Measurements from ENCODE around the gene RTKN2.

The RTKN2 gene

DNA sequence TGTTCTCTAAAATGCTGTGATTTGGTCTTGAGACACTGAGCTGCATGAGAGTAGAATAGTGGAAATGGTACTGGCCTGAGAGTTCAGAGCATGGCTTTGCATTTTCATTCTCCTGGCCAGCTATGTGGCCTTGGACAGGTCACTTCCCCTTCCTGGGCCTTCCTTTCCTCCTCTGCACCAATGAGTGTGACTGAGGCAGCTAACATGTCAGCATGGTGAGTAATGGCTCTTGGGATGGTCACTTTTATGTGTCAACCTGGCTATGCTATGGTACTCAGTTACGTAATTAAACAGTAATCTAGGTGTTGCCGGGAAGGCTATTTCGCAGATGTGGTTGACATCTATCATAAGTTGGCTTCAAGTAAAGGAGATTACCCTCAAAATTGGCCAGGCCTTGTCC is 109.3 kb downstream of the RTKN2 start:
- TF ChIP-seq, protein P1, sequence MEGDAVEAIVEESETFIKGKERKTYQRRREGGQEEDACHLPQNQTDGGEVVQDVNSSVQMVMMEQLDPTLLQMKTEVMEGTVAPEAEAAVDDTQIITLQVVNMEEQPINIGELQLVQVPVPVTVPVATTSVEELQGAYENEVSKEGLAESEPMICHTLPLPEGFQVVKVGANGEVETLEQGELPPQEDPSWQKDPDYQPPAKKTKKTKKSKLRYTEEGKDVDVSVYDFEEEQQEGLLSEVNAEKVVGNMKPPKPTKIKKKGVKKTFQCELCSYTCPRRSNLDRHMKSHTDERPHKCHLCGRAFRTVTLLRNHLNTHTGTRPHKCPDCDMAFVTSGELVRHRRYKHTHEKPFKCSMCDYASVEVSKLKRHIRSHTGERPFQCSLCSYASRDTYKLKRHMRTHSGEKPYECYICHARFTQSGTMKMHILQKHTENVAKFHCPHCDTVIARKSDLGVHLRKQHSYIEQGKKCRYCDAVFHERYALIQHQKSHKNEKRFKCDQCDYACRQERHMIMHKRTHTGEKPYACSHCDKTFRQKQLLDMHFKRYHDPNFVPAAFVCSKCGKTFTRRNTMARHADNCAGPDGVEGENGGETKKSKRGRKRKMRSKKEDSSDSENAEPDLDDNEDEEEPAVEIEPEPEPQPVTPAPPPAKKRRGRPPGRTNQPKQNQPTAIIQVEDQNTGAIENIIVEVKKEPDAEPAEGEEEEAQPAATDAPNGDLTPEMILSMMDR (IDR thresholded peaks at IDR 0.05; ENCODE audit: low read depth, low read length, missing control alignments) = no peak
- H3K4me3 ChIP-seq (replicated peaks; ENCODE audit: low read depth, low read length) = no peak overlapping the region
- DNase-seq (ENCODE audit: extremely low read depth, low read depth) = no peak

DNA sequence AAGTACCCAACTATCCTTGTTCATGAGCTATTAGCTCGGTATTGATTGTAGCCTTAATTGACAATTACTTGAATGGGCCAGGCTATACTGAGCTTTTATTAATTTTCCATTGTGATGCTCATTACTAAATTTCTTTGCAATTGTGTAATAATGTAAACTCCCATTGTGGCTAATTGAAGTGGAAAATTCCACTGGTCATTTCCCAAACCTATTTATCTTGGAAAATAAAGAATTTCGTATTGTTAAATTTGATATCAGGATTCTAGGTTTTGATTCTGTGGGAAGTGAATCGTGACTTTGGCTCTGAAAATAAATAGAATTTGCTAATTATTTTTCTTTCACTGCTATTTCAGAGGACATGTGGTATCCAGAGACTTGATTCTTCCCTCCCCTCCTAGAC is 111.0 kb downstream of the RTKN2 start:
- DNase-seq (ENCODE audit: extremely low read depth, low read depth) = no peak
- TF ChIP-seq, protein P1 (IDR thresholded peaks at IDR 0.05; ENCODE audit: low read depth, low read length, missing control alignments) = no peak

DNA sequence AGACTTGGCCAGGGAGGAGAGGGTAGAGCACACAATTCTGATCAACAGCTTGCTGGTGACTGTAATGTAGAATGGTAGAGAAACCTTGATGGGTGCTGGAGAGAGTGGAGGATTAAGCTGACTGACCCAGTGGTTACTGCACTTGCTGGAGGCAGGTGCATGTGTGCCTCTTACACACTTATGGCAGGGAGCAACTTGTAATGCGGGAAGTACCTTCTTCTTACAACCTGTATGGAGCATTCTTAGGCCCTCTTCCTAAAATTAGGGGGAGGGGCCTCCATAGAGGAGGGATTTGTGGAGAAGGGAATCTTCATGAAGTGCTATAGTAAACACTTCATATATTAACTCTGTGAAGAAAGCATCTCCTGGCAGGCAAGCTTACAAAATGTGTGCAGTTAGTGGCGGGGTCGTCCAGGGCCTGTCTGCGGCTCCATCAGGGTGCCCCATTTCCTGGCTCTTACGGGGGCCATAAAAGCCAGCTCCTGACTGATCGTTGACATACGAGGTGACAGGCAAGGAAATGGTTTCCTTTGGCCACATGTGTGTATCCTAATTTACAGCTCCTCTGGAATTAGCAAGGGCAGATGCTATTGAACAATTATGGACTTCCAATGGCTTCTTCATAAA is 113.5 kb downstream of the RTKN2 start:
- H3K4me3 ChIP-seq (replicated peaks; ENCODE audit: low read depth, low read length) = no peak overlapping the region
- TF ChIP-seq, protein P1 (IDR thresholded peaks at IDR 0.05; ENCODE audit: low read depth, low read length, missing control alignments) = no peak
- no peak for DNase-seq (ENCODE audit: extremely low read depth, low read depth)

More for the DNA sequence above, 111.0 kb downstream of the RTKN2 start:
- no peak overlapping the region for H3K4me3 ChIP-seq (replicated peaks; ENCODE audit: low read depth, low read length)

DNA sequence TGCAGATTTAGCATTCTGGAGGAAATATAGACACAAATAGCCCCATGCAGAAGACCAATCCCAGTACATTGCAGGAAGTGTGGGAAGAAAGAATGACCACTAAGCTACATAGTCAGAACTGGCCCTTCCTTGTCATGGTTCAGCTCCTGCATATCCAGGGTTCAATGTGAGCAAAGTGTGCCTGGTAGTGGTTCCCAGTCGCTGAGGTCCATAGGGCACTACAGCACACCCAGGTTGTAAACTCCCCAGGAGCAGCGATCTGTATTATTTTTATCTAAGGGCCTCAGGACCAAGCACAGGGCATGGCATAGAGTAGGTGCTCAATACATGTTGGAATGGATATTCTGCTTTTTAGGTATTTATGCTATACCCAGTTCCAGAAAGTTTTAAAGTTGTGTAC is 114.4 kb downstream of the RTKN2 start:
- DNase-seq (ENCODE audit: extremely low read depth, low read depth) = no peak
- TF ChIP-seq, protein P1 (IDR thresholded peaks at IDR 0.05; ENCODE audit: low read depth, low read length, missing control alignments) = no peak
- no peak overlapping the region for H3K4me3 ChIP-seq (replicated peaks; ENCODE audit: low read depth, low read length)

DNA sequence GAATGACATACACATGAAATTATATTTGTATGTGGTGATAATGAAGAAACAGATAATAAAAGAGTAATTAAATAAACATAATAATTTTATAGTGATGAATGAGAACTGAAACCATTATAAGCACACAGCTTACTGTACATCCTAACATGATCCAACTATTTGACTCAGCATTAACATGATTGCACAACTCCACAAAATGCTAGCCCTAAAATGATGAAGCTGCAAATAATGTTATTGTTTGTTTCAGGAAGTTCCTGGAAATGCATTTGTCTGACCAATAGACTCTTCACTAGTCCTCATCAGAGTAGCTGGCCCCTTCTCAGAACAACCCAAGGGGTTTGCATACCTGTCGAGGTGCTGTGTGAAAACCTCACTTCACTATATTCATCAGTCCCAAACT is 115.5 kb downstream of the RTKN2 start:
- DNase-seq (ENCODE audit: extremely low read depth, low read depth) = no peak
- TF ChIP-seq, protein P1 (IDR thresholded peaks at IDR 0.05; ENCODE audit: low read depth, low read length, missing control alignments) = no peak
- no peak overlapping the region for H3K4me3 ChIP-seq (replicated peaks; ENCODE audit: low read depth, low read length)

DNA sequence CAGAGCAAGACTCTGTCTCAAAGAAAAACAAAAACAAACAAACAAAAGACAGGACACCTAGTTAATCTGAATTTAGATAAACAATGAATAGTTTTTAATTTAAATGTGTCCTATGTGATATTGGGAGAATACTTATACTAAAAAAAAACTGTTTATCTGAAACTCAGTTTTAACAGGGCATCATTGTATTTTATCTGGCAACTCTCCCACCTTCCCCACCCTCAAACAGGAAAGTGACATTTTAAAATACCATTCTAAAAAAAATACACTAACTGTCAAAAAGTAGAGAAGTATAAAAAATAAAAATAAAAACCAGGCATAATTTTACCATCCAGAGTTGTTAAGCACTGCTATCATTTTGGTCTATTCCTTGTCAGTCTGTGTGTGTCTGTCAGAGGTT is 119.0 kb downstream of the RTKN2 start:
- H3K4me3 ChIP-seq (replicated peaks; ENCODE audit: low read depth, low read length) = no peak overlapping the region
- DNase-seq (ENCODE audit: extremely low read depth, low read depth) = no peak
- TF ChIP-seq, protein P1 (IDR thresholded peaks at IDR 0.05; ENCODE audit: low read depth, low read length, missing control alignments) = no peak

DNA sequence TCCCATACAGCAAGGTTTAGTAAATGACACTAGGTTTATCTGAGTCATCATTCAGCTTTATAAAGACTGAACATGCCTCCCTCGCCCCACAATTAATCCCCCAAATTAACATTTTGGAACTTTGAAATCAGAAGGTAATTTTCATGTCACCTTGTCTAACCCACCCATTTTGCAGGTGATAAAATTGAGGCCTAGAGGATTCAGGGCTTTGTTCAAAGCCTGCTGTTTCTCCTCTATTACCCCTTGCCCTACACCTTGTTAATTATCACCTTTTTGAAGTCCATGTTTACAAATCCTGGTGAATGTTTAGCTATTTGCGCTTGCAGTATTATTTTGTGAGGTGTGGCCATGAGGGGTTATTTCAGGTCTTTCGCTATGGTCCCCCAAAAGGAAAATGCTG is 120.5 kb downstream of the RTKN2 start:
- DNase-seq (ENCODE audit: extremely low read depth, low read depth) = no peak
- H3K4me3 ChIP-seq (replicated peaks; ENCODE audit: low read depth, low read length) = no peak overlapping the region
- TF ChIP-seq, protein P1 (IDR thresholded peaks at IDR 0.05; ENCODE audit: low read depth, low read length, missing control alignments) = no peak

All from HFF-Myc (cell line).